ENCODE measurements around the gene SLC35A3. TPM values are rescaled to one million over a fixed set of nuclear protein-coding genes. Genes with fewer than 3 reads are reported as not detected.

The SLC35A3 gene
- total RNA-seq, 3 donors from 2014 or later, result 86.2 to 205 (median 159) TPM

DNA sequence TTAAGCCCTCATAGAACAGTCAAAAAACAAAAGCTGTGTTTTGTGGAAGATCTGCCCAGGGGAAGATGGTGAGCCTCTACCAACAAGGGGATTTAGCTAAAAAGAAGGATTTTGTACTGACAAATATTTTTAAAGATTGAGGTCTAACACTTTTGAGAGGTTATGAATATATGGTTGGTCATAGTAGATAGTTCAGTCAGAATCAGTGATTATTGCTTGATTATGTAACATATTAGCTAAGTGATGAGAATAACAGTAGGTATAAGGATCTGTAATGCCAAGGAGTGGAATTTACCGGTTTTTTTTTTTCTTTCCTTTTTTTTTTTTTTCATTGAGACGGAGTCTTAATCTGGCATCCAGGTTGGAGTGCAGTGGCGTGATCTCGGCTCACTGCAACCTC lies 83.9 kb downstream of the SLC35A3 start:
- Histone ChIP-seq H3K4me1 (ENCODE audit: low read depth) (no peaks in the 10 kb centered on the region), H3K36me3 (ENCODE audit: low read depth) (no peaks in the 10 kb centered on the region), H3K4me3 (no peak overlapping the region), H3K9me3 (no peaks in the 10 kb centered on the region)
- no peak for DNase-seq
- TF ChIP-seq, protein P1, sequence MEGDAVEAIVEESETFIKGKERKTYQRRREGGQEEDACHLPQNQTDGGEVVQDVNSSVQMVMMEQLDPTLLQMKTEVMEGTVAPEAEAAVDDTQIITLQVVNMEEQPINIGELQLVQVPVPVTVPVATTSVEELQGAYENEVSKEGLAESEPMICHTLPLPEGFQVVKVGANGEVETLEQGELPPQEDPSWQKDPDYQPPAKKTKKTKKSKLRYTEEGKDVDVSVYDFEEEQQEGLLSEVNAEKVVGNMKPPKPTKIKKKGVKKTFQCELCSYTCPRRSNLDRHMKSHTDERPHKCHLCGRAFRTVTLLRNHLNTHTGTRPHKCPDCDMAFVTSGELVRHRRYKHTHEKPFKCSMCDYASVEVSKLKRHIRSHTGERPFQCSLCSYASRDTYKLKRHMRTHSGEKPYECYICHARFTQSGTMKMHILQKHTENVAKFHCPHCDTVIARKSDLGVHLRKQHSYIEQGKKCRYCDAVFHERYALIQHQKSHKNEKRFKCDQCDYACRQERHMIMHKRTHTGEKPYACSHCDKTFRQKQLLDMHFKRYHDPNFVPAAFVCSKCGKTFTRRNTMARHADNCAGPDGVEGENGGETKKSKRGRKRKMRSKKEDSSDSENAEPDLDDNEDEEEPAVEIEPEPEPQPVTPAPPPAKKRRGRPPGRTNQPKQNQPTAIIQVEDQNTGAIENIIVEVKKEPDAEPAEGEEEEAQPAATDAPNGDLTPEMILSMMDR (IDR thresholded peaks at IDR 0.05), result no peak
- intact Hi-C loops (cut with DNase I, micrococcal nuclease), result no loop called here
- ATAC-seq, result no peak

DNA sequence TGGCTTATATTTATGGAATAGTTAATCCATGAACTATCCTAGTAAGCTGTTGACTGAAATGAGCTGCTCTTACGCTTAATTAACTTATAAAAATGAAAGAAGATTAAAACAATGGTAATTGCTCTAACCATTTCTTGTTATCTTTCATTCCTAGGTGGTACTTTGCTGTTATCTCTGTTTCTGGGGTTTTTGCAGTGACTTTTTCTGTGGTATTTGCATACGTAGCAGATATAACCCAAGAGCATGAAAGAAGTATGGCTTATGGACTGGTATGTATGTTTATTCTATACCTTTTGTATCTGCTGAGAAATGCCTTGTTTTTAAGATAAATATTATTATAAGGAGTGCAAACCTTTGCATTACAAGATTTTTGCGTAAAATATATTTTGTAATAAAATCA lies 91.9 kb downstream of the SLC35A3 start:
- no peak for ATAC-seq
- Histone ChIP-seq H3K9me3 (no peaks in the 10 kb centered on the region), H3K4me3 (no peak overlapping the region), H3K4me1 (ENCODE audit: low read depth) (no peaks in the 10 kb centered on the region), H3K36me3 (ENCODE audit: low read depth) (no peaks in the 10 kb centered on the region)
- intact Hi-C loops (cut with DNase I, micrococcal nuclease), result no loop called here
- no peak for DNase-seq
- TF ChIP-seq, protein P1 (IDR thresholded peaks at IDR 0.05), result no peak

DNA sequence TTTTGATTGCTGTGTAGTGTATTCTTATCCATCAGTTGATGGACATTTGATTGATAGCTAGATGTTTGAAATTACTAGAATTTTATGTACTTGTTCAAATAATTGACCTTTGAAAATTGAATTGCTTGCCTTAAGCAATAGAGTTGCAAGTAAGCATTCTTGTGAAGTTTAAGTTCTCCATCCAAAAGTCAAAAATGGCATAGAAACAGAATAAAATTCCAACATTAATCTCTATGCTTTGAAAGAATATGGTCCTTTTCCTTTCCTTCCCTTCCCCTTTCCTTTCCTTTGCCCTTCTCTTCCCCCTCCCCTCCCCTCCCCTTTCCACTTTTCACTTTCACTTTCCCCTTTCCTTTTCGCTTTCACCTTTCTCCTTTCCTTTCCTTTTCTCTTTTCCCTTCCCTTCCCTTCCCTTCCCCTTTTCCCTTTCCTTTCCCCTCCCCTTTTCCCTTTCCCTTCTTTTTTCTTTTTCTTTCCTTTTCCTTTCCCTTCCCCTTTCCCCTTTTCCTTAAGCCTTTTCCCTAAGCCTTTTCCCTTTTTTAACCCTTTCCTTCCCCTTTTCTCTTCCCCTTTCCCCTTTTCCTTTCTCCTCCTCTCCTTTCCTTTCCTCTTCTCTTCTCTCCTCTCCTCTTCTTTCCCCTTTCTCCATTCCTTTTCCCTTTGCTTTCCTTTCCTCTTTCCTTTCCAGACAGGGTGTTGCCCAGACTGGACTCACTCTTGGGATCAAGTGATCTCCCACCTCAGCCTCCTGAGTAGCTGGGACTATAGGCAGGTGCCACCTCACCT lies 95.6 kb downstream of the SLC35A3 start:
- no peak for DNase-seq
- TF ChIP-seq, protein P1 (IDR thresholded peaks at IDR 0.05), result no peak
- Histone ChIP-seq H3K9me3 (no peaks in the 10 kb centered on the region), H3K36me3 (ENCODE audit: low read depth) (peaks cover 5% of the 10 kb centered on the region), H3K4me1 (ENCODE audit: low read depth) (no peaks in the 10 kb centered on the region), H3K4me3 (no peak overlapping the region)
- ATAC-seq, result peak; percentile 42
- intact Hi-C loops (cut with DNase I, micrococcal nuclease), result no loop called here

GRCh38 chr1:100065969-100066227 lies 96.1 kb downstream of the SLC35A3 start:
- TF ChIP-seq, protein P1 (IDR thresholded peaks at IDR 0.05), result no peak
- DNase-seq, result no peak
- Histone ChIP-seq H3K4me1 (ENCODE audit: low read depth) (no peaks in the 10 kb centered on the region), H3K4me3 (no peak overlapping the region), H3K9me3 (no peaks in the 10 kb centered on the region), H3K36me3 (ENCODE audit: low read depth) (peaks cover 5% of the 10 kb centered on the region)
- intact Hi-C loops (cut with DNase I, micrococcal nuclease), result no loop called here
- no peak for ATAC-seq

DNA sequence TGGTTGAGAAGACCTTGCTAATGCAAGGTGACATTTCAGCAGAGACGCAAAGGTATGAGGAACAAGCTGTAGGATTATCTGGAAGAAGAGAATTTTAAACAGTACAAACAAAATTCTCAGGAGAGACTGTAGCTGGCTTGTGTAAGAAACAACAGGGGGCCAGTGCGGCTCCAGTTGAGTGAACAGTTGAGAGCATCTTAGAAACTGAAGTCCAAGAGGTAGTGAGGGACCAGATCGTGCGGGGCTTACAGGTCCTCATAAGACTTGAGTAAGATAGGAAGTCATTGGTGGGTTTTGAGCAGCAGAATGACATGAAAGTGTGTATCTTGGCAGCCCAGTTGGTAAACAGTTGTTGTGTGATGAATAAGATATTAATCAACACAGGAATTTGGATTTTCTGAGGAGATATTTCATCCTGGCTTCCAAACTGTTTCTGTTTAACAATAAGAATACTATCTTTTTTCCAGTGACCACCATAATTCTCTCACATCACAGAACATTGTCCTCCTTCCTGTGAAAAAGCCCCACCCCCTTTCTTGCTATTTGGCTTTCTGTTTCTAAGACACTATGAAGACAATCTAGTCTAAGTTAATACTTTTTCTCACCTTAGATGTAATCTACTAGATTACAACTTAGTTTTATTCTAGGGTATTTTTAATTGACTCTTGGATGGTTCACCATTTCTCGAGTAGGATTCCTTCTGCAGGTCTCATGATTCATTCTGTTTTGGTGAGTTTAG lies 100.6 kb downstream of the SLC35A3 start:
- intact Hi-C loops (cut with DNase I, micrococcal nuclease), result no loop called here
- H3K4me3 ChIP-seq, result no peak overlapping the region
- peaks cover 5% of the 10 kb centered on the region for H3K36me3 ChIP-seq (ENCODE audit: low read depth)
- H3K9me3 ChIP-seq, result no peaks in the 10 kb centered on the region
- H3K4me1 ChIP-seq (ENCODE audit: low read depth), result no peaks in the 10 kb centered on the region
- DNase-seq (no peak), ATAC-seq (no peak)
- TF ChIP-seq, protein P1 (IDR thresholded peaks at IDR 0.05), result no peak
